Right lobe of liver (tissue), 6 donors: Measurements from ENCODE around the gene LHFPL6. TPM values are rescaled to one million over a fixed set of nuclear protein-coding genes. Genes with fewer than 3 reads are reported as not detected.

Experiments
- ATAC-seq, 4 donors: fragments of 200-7000 bp; cut with Tn5 transposase; one replicate each; pipeline ENCODE4 v1.9.1; 2020; ENCODE audit warnings: mild to moderate bottlenecking in 4 of 4, moderate library complexity in 4 of 4
- DNase-seq, 3 donors: peaks; one replicate each; pipeline ENCODE4 v3.0.0-alpha.2; 2020
- H3K27ac ChIP-seq, 3 donors: fragments of 200-600 bp; one replicate each; pipeline ENCODE4 v1.8.0; 2022
- H3K27me3 ChIP-seq, 2 donors: fragments of 200-600 bp; one replicate each; pipeline ENCODE4 v1.8.0; 2022
- H3K36me3 ChIP-seq, 4 donors: fragments of 200-600 bp; sonication (generic) in 1 of 4; one replicate each; pipeline versions ENCODE4 v1.5.1 to v1.8.0; 2017 to 2022; ENCODE audit warnings: control low read depth in 1 of 4
- H3K4me1 ChIP-seq, 4 donors: fragments of 200-600 bp; sonication (generic) in 1 of 4; one replicate each; pipeline versions ENCODE4 v1.5.1 to v1.8.0; 2017 to 2022; ENCODE audit warnings: control low read depth in 1 of 4
- H3K4me3 ChIP-seq, 3 donors: fragments of 200-600 bp; one replicate each; pipeline ENCODE4 v1.8.0; 2022
- H3K9me3 ChIP-seq, 4 donors: fragments of 200-600 bp; sonication (generic) in 1 of 4; one replicate each; pipeline versions ENCODE4 v1.5.1 to v1.8.0; 2017 to 2022; ENCODE audit warnings: control low read depth in 1 of 4
- CTCF ChIP-seq, 4 donors: fragments of 200-600 bp in 3 of 4; fragments of 450-650 bp in 1 of 4; IDR thresholded peaks; one replicate each; pipeline versions ENCODE4 v1.5.1 to v1.8.0; 2016 to 2022; ENCODE audit warnings: antibody characterized with exemption in 4 of 4, mild to moderate bottlenecking in 2 of 4
- POLR2A ChIP-seq: fragments of 450-650 bp; IDR thresholded peaks from one replicate; pipeline ENCODE4 v1.6.1; 2017; ENCODE audit warnings: antibody characterized with exemption, mild to moderate bottlenecking
- WGBS: methylation state at CpG from one replicate; pipeline ENCODE4 v1.1.6; 2018; ENCODE audit warnings: low coverage, low lambda C conversion rate; ENCODE audit not compliant: insufficient coverage; ENCODE audit errors: missing lambda C conversion rate; 5-methylcytosine and 5-hydroxymethylcytosine counted together
- intact Hi-C, 2 donors: fragments of 100-400 bp; cut with DNase I; formaldehyde crosslinking; loops; one replicate each; pipeline versions ENCODE4 v1.11.2 to v1.14.1; 2022
- total RNA-seq, 6 experiments: library from RNA; depleted of rRNA in 2 of 6; stranded (reverse); fragments of >200 nt in 2 of 6; fragmentation: NEBNext Ultra II Directional in 3 of 6; extraction: Animal tissue kit (Norgen Biotek cat#: 25700) in 3 of 6; gene quantifications; one replicate each; pipeline versions ENCODE4 v1.1.0 to v1.2.4, GENCODE V29; 2016 to 2023
- donor health status: DM: no; HTN: yes; CAD: no.
- donor health status: DM: no; HTN: no; CAD: no.
- donor health status: DM: no; HTN: no; CAD: no.
- donor health status: DM: no; HTN: yes; CAD: no.
- donor health status: DM: no; HTN: yes; CAD: no.

The LHFPL6 gene
- total RNA-seq, 6 experiments from 2014 or later: 3.0 to 8.4 (median 4.6) TPM

- WGBS: 67% methylated on average over 3 of the region's 3 CpGs
- Histone ChIP-seq H3K4me1 (no peaks in the 10 kb centered on the region), H3K4me3 (no peak overlapping the region), H3K27me3 (no peaks in the 10 kb centered on the region), H3K9me3 (no peaks in the 10 kb centered on the region), H3K27ac (no peak overlapping the region), H3K36me3 (no peaks in the 10 kb centered on the region)
- DNase-seq (no peak), ATAC-seq (no peak)
- intact Hi-C loops: no loop called here
- no peak for TF ChIP-seq POLR2A
- TF ChIP-seq CTCF (IDR thresholded peaks at IDR 0.05): no peak
Observed at GRCh38 chr13:39554371-39554770, 48.6 kb downstream of the LHFPL6 start.

GRCh38 chr13:39552246-39552645 is 50.7 kb downstream of the LHFPL6 start:
- Histone ChIP-seq H3K9me3 (no peaks in the 10 kb centered on the region), H3K36me3 (no peaks in the 10 kb centered on the region), H3K27me3 (no peaks in the 10 kb centered on the region), H3K4me1 (no peaks in the 10 kb centered on the region), H3K27ac (no peak overlapping the region), H3K4me3 (no peak overlapping the region)
- intact Hi-C loops: no loop called here
- TF ChIP-seq CTCF (IDR thresholded peaks at IDR 0.05) (no peak), POLR2A (no peak)
- DNase-seq (no peak), ATAC-seq (no peak)
- WGBS: 63% methylated on average over 2 of the region's 2 CpGs

- DNase-seq (no peak), ATAC-seq (no peak)
- Histone ChIP-seq H3K4me1 (no peaks in the 10 kb centered on the region), H3K36me3 (no peaks in the 10 kb centered on the region), H3K27me3 (no peaks in the 10 kb centered on the region), H3K27ac (no peak overlapping the region), H3K4me3 (no peak overlapping the region), H3K9me3 (no peaks in the 10 kb centered on the region)
- intact Hi-C loops: no loop called here
- TF ChIP-seq CTCF (IDR thresholded peaks at IDR 0.05): no peak
Observed at GRCh38 chr13:39550931-39551330, 52.1 kb downstream of the LHFPL6 start.

GRCh38 chr13:39547108-39547507 is 55.9 kb downstream of the LHFPL6 start:
- no peak for DNase-seq
- Histone ChIP-seq H3K9me3 (no peaks in the 10 kb centered on the region), H3K27ac (no peak overlapping the region), H3K36me3 (no peaks in the 10 kb centered on the region), H3K4me3 (no peak overlapping the region), H3K27me3 (no peaks in the 10 kb centered on the region), H3K4me1 (no peaks in the 10 kb centered on the region)
- ATAC-seq: no peak
- intact Hi-C loops: no loop called here
- no peak for TF ChIP-seq CTCF (IDR thresholded peaks at IDR 0.05)
- no peak for TF ChIP-seq POLR2A

GRCh38 chr13:39542361-39542760 is 60.6 kb downstream of the LHFPL6 start:
- Histone ChIP-seq H3K9me3 (no peaks in the 10 kb centered on the region), H3K27ac (no peak overlapping the region), H3K4me1 (no peaks in the 10 kb centered on the region), H3K36me3 (no peaks in the 10 kb centered on the region), H3K4me3 (no peak overlapping the region), H3K27me3 (no peaks in the 10 kb centered on the region)
- ATAC-seq (no peak), DNase-seq (no peak)
- TF ChIP-seq CTCF (IDR thresholded peaks at IDR 0.05) (no peak), POLR2A (no peak)
- intact Hi-C loops: no loop called here
- 38% methylated on average over 2 of the region's 2 CpGs for WGBS
